Measurements from ENCODE around the gene SLC22A13.
"Not testable (repeated sequence)": the region's sequence is repeated elsewhere in the genome, so short reads cannot be mapped to it uniquely, and the experiment has no call there.

Gene SLC22A13

DNA sequence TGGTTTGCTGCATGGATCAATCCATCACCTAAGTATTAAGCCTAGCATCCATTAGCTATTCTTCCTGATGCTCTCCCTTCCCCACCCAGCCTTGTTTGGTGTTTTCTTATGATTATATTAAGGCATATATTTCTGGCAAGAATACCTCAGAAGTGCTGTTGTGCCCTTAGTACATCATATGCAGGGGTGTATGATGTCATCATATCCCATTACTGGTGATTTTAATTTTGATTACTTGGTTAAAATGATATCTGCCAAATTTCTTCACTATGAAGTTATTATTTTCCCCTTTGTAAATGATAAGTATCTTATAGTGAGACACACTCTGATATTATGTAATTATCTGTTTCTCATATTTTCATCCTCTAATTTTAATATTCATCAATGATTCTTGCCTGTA, 31.9 kb downstream of the SLC22A13 start:
- no peak for DNase-seq (ENCODE audit: low read depth in 1 of 2, low spot score in 1 of 2)

DNA sequence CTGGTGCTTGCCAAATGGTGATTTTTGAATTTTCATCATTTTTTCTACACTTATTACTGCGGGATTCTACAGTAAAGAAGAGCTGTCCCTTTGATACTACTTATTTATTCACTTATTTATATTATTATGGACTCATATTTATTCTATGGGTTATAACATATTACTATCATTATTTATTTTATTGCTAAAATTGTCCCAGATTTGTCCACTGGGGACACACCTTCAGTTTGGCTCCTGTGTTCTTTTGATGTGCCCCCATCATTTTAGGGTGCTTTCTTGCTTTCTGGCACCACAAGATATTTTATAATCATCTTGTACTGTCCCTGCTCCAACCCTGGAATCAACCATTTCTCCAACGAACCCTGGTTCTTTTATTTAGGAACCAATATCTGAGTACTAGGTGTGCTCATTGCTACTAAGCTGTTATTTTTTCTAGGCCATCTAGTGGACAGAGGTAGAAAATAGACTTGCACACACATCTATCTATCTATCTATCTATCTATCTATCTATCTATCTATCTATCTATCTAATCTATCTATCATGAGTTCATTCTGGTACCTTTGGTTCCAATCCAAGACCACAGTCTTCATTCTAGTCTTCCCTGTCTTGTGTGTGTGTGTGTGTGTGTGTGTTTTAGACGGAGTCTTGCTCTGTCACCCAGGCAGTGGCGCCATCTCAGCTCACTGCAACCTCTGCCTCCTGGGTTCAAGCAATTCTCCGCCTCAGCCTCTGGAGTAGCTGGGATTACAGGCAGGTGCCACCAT, 32.5 kb downstream of the SLC22A13 start:
- no peak for DNase-seq (ENCODE audit: low read depth in 1 of 2, low spot score in 1 of 2)

DNA sequence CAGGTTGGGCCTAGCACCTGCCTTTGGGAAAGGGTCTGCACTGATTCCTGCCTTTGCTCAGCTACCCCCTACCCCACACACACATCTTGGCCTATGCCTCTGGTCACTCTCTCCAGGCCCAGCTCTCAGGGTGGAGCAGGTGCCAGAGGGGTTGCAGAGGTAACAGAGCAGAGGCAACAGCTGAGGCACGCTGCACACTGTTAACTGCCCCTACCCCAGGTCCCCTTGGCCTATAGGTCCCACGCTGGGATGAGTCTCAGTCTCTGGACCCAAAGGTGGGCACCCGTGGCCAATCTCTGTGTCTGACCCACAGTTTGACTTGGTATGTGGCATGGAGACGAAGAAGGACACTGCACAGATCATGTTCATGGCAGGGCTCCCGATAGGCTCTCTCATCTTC, 41.3 kb downstream of the SLC22A13 start:
- no peak for DNase-seq (ENCODE audit: low read depth in 1 of 2, low spot score in 1 of 2)

DNA sequence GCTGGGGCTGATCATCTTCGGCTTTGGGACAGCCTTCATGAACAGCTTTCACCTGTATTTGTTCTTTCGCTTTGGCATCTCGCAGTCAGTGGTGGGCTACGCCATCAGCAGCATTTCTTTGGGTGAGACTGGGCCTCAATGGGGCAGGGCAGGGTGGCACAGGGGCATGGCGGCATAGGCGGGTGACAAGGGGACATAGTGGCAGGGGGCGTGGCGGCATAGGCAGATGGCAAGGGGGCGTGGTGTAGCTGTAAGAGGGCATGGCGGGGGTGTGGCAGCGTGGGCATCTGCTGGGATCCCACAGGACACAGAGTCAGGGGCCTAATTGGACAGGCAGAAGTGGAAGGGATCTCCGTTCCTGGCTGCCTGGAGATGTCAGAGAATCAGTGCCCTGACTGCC, 42.0 kb downstream of the SLC22A13 start:
- no peak for DNase-seq (ENCODE audit: low read depth in 1 of 2, low spot score in 1 of 2)

DNA sequence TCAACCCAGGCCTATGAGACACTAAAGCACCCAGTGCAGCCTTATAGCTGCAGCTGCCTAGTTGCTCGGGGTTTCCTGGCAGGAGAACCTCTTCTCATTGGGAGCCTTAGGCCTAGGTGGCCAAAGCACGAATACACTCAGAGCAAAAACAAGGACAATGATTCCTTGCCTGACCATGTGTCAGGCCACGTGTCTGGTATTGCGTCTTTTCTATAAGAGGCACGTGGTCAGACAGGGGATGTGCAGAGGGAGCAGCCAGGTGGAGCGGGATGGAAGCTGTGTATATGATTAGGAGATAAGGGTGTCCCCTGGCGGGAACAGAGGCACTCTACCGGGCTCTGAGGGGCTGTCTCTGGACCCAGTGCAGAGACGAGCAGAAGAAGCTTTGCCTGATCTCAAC, 42.8 kb downstream of the SLC22A13 start:
- DNase-seq (ENCODE audit: low read depth in 1 of 2, low spot score in 1 of 2) = no peak

DNA sequence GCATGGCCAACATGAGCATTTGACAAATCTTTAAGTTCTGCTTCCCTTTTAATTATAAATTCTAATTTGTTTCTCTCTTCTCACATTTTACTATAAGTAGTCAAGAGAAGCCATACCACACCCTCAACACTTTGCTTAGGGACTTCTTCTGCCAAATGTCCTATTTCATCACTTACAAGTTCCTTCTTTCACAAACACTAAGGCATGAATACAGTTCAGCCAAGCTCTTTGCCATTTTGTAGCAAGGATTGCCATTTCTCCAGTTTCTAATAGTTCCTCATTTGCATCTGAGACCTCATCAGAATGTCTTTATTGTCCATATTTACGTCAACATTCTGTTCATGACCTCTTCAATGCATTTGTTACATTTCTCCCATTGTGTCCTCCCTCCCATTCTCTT, 45.9 kb downstream of the SLC22A13 start:
- DNase-seq (ENCODE audit: low read depth in 1 of 2, low spot score in 1 of 2) = no peak

DNA sequence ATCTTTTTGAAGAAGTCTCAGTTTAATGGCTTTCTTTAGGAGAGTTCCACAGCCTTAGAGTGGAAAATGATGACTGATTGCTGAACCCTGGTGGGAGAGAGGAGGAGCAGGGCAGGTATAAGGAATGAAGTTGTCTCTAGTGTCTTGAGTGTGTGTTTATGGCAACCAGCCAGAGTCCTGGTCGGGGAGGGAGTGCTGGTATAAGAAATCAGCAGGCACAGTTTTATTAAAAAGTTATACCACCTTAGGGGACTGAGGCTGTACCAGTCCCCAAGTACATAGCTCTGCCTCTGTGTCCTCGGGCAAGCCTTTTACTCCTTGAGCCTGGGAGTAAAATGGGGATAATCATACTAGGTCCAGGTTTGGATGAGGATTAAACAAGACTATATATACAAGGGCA, 46.3 kb downstream of the SLC22A13 start:
- no peak for DNase-seq (ENCODE audit: low read depth in 1 of 2, low spot score in 1 of 2)

DNA sequence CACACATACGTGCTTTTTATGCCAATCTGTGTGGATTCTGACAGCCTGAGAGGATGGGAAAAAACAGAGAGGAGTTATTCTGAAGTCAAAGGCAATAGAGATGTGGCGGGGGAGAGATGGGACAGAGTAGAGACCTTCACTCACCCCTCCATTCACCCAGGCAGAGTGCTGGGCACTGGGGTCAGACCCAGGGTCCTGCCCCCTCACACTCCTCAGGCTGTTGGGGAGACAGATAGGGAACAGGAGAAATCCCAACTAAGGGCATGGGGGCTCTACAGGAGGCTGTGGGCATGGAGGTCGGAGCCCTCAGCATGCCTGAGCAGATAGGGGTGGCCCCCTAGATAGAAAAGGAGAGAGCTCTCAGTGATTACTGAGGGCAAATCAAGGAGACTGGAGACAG, 46.7 kb downstream of the SLC22A13 start:
- DNase-seq (ENCODE audit: low read depth in 1 of 2, low spot score in 1 of 2) = no peak

DNA sequence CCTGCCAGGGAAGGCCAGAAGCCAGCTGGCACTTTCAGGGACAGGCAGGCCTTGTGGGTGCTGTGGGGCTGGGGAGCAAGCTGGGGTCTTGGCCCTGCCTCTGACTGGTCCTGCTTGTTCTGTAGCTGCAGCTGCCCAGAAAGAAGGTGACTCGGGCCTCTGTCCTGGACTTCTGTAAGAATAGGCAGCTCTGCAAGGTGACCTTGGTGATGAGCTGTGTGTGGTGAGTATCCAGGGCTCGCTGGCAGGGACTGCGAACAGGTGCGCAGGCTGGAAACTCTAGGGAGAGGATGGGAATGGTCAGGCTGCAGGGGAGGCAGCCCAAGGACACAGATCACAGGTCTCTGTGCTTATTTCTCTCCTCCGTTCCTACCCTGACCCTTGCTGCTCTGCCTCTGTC, 47.7 kb downstream of the SLC22A13 start:
- DNase-seq (ENCODE audit: low read depth in 1 of 2, low spot score in 1 of 2) = no peak

DNA sequence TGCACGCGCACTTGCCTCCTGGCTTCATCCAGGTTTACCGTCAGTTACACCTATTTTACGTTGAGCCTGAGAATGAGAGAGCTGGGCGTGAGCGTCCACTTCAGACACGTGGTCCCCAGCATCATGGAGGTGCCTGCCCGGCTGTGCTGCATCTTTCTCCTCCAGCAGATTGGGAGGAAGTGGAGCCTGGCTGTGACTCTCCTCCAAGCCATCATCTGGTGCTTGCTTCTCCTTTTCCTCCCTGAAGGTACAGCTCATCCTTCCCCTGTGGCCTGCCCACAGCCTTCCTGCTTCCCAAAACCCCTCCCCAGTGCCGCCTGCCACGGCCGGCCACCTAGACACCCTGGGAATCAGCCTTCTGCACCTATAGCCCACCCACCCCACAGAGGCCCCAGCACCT, 48.1 kb downstream of the SLC22A13 start:
- DNase-seq (ENCODE audit: low read depth in 1 of 2, low spot score in 1 of 2) = no peak

DNA sequence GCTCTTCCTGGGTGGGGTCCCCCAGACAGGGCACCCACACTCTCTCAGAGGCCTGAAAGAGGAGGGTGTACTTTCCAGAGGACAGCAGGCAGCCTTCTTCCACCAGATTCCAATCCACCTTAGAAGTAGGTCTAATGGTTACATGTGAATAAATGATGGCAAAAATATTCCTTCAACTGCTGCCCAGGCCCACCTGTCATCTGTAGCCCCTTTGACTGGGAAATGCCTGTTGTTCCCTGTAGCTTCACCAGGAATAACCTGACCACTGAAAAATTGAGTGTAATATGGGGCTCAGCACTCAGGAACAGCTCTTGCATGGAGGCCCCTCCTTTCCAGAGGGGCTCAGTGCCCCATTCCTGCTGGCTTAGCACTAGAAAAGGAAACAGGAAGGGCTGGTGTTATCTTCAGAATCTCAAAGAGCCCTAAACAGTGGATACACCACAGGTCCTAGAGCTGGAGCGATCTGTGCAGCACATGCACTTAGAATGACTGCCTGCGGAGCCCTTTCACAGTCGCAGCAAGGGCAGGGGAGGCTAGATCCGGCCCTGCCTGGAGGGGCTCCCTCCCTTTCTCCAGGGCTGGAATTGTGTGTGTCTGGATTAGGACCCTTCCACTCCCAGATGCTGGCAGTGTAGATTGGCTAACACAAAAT, 48.6 kb downstream of the SLC22A13 start:
- no peak for DNase-seq (ENCODE audit: low read depth in 1 of 2, low spot score in 1 of 2)

DNA sequence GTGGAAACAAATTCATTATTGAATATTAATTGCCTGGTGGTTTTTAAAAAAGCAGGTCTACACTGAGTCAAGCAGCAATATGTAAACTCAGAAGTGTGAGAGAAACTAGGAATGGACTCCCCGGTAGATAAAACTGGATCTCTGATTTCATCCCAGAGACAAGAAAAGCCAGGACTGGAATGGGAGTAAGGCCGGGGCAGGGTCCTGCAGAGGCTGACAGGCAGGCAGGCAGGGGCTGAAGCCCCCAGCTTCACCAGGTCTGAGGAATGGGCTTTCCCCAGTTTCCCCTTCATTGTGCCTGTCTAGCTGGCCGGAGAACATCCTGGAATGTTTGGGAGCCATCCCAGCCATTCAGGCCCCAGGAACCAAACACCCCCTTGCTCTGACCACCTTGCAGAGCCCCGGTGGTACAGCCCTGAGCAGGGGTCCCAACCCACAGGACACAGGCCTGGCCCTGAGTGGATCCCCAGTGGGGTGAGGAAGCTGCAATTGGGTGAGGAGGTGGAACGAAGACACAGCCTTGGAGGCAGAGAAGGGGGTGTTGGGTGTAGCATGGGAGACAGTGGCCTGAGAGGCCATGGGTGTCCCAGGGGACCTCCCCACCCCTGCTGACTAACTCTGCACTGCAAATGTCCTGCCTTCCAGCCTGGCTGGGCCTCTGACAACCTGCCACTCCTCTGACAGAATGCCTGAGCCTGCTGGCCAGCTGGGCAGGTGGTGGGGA, 49.3 kb downstream of the SLC22A13 start:
- no peak for DNase-seq (ENCODE audit: low read depth in 1 of 2, low spot score in 1 of 2)

DNA sequence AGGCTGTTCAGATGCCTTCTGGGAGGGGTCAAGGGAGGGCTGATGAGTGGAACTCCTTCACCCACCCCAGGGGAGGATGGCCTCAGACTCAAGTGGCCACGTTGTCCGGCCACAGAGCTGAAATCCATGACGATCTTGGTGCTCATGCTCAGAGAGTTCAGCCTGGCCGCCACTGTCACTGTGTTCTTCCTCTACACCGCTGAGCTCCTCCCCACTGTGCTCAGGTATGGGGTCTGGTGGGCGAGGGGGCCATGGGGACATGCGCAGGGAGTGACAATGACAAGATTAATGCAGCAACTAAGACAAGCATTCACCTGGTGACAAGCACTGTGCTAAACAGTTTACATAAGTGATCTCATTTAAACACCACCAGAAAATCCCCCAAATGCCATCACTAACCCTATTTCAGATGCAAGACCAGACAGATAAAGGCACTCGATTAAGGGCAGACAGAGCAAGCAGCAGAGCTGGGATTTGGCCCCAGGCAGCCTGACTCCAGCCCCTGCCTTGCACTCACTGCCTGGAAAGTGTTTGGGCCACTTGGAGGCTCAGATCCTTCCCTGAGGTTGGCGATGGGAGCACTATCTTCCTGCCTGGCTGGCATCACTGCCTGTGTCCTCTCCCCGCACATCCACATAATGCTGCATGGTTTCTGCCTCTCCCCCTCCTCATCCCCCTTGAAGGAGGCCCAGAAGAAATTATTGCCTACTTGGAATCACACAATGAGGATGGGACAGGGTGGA, 50.0 kb downstream of the SLC22A13 start:
- DNase-seq (ENCODE audit: low read depth in 1 of 2, low spot score in 1 of 2) = no peak

DNA sequence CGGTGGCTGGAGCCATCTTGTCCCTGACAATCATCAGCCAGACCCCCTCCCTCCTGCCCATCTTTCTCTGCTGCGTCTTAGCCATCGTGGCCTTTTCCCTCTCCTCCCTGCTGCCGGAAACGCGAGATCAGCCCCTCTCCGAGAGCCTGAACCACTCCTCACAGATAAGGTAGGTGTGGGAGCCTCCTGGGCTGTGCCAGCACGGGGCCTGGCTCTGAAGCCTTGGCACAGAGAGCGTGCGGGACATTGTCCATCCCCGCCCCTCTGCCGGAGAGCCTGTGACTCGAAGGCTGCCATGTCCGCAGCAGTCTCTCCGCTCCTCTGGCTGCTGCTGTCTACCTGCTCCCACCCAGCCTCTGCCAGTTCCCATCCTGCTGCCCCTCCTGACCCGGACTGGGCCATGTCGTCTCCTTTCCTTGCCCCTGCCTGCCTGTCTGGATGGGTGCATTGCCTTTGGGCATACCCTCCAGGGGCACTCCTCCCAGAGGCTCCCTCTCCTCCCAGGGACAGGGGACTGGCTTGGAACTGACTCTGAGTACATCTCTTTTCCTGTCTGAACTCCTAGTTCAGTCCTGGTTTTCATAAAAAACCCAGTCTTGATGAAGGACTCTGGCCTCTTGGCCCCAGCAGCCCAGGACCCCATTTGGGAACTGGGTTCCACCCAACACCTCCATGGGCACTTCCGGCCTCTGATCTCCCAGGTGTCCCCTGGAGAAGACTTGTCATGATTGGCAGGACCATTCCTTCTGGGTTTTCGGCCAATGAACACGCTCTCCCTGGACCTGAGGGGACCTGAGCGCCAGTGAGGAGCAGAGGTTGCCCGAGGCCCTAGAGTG, 51.0 kb downstream of the SLC22A13 start:
- no peak for DNase-seq (ENCODE audit: low read depth in 1 of 2, low spot score in 1 of 2)

DNA sequence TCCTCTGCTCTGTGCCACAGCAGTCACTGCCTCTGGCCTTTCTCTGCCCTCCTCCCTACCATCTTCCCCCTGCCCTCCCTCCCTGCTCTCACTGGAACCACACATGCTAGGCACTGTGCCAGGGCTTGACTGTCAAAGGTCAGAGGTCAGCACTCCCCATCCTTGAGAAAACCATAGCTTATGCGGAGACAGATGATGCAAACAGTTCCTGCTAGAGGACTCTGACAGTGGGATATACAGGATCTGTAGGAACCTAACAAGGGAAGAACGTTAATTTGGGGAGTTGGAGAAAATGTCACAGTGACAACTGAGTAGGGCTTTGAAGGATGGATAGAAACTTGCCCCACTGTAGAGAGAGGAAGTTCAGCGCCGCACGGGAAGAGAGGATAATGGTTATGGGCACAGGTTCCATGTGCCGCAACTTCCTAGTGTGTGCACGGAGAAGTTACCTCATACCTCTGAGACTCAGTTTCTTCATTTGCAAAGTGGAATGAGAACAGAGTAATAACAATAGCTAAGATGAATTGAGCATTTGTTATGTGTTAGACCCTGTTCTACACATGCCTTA, 51.7 kb downstream of the SLC22A13 start:
- DNase-seq (ENCODE audit: low read depth in 1 of 2, low spot score in 1 of 2) = no peak

DNA sequence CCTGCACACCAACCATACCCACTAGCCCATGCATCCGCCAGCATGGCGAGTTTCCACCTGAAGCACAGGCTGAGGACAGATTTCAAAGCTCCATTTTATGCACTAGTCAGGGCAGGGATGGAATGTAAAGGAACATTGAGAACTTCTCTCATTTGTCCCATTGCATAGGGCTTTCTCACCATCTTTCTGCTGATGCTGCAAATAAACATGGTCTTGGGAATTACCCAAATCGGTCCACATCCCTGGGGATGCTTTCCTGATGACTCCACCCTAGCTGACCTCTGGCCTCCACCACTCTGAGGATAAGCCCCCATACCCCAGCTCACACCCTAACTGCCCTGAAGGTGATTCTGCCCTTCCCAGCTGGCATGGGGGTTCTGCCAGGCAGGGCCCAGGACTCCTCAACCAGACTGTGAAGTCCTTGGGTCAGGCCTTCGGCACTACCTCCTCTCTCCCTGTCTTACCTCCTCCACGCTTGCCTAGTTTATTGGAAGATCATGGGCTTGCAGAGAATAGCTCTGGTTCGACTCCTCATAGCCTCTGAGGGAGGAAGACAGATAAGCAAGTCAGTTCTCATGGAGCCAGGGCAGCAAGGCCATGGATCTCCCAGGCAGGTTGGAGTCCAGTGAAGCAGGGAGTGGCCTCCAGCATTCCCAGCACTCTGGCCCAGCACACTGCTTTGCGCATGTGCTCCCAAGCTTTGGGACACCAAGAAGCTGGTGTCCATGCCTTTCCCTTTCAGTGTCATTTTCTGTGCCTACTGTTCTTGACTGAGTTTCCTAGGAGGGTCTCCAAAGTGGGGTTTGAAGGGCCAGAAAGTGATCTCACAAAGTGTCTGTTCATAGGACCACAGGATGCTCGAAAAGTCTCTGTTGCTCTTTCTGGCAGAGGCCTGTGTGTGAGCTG, 53.4 kb downstream of the SLC22A13 start:
- DNase-seq (ENCODE audit: low read depth in 1 of 2, low spot score in 1 of 2) = no peak

DNA sequence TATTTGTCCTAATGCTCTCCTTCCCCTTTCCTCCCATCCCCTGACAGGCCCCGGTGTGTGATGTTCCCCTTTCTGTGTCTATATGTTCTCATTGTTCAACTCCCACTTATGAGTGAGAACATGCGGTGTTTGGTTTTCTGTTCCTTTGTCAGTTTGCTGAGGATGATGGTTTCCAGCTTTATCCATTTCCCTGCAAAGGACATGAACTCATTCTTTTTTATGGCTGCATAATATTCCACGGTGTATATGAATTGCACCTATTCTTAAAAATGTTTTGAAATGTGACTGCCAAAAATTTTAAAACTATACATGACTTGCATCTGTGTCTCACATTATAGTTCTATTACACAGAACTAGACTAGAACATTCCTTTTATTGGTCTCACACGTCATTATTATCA, 55.0 kb downstream of the SLC22A13 start:
- DNase-seq (ENCODE audit: low read depth in 1 of 2, low spot score in 1 of 2) = not testable (repeated sequence)

DNA sequence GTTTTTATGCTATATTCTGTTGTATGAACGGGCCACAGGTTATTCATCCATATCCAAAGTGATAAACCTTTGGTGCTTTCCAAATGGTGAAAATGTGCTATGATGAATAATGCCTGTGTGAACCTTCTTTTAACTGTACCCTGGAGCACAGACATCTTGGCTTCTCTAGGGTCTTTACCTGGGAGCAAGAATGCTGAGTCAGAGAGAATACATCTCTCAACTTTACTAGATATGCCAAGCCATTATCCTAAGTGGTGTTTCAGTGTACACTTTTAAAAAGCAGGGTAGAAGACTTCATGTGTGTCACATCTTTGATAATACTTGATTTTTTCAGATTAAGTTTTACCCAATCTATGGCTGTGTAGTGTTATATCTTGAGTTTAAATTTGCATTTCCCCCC, 57.4 kb downstream of the SLC22A13 start:
- no peak for DNase-seq (ENCODE audit: low read depth in 1 of 2, low spot score in 1 of 2)

DNA sequence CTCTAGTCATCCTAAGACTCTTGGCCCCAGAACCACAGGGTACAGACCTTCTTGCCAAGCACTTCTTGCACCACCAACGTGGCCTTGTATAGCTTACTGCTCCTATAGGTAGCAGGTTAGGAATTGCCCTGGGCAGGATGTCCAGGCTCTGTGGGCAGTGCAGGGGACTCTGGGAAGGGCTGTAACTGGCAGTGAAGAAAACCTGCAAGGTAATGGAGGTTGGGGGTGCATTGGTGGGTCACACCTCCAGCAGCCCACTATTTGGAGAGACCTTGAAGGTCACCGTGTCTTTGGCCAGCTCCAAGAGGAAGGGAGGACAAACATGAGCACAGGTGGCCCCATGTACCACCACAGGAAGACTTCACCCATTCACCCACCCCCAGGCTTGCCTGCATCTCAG, 59.6 kb downstream of the SLC22A13 start:
- DNase-seq (ENCODE audit: low read depth in 1 of 2, low spot score in 1 of 2) = no peak

Data from stimulated activated CD4-positive, alpha-beta T cell treated with anti-CD3 and anti-CD28 coated beads, Interleukin-15, amount 100 ng/mL, for 1 hour (primary cell).